Measurements from ENCODE around the gene EMC8. TPM values are rescaled to one million over a fixed set of nuclear protein-coding genes. Genes with fewer than 3 reads are reported as not detected.
"Not testable (repeated sequence)": the region's sequence is repeated elsewhere in the genome, so short reads cannot be mapped to it uniquely, and the experiment has no call there.

The EMC8 gene
- 55.6 TPM for polyA plus RNA-seq (2012; ENCODE audit: insufficient read depth, insufficient read length)

DNA sequence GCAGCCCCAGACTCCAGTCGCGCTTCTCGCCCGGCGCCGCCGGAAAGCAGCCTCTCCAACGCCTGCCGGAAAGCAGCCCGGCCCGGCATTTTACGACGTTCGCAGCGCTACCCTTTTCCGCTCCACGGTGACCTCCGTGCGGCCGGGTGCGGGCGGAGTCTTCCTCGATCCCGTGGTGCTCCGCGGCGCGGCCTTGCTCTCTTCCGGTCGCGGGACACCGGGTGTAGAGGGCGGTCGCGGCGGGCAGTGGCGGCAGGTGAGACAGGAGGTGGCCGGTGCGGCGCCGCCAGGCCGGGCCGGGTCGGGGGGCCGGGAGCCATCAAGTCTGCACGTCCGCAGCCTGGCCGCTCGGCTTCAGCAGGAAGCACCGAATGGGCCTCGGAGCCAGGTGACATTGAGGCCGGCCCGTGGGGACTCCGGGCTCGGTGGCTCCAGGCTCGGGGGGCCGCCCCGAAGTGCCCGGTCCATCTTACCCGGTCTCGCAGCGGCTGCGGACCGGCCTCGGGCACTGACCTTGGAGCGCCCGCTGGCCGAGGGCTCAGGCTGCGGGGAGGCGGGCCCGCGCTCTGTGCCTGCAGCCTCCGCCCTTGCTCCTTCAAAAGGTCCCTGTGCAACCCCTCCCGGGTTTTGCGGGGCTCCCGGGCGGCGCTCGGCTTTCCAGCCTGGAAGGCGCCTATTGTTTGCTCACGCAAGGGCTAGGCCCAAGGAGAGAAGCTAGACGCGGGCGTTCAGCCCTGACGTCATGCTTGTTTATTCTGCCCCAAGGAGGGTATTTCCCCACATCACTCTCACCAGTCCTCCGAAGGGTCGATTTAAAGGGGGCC, at the start of gene EMC8, which contains the start of gene COX4I1:
TSS of gene EMC8 (minus strand) at position 48 of the 824 bp plus-strand sequence. CDS start 249 bp downstream, outside the sequence.
TSS of gene COX4I1 (plus strand) at position 199 of the 824 bp plus-strand sequence. CDS start 1,511 bp downstream, outside the sequence.
- peak within 1 kb of the TSS; percentile 75 for H3K4me3 ChIP-seq (ENCODE audit: low read length)
- DNase-seq (ENCODE audit: low read depth, low spot score): peak; percentile 87

DNA sequence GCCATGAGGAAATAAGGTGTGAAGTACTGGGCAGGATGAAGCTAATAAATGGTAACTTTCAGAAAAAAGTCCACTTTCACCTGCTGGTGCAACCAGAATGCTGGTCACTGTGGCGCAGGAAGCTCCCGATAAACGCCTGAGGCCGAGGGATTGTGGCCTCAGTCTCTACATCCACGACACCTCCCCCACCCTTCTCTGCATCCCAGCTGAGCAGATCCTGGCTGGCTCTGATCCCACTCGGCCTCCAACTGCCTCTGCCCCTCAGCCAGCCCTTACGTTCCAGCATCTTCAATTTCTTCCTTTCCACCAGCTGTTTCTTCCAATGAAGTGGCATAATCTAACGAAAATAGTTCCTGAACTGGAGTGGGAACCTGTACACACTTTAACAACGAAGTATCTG, 49.6 kb upstream of the EMC8 start:
- H3K4me3 ChIP-seq (ENCODE audit: low read length): no peak overlapping the region
- DNase-seq (ENCODE audit: low read depth, low spot score): no peak

DNA sequence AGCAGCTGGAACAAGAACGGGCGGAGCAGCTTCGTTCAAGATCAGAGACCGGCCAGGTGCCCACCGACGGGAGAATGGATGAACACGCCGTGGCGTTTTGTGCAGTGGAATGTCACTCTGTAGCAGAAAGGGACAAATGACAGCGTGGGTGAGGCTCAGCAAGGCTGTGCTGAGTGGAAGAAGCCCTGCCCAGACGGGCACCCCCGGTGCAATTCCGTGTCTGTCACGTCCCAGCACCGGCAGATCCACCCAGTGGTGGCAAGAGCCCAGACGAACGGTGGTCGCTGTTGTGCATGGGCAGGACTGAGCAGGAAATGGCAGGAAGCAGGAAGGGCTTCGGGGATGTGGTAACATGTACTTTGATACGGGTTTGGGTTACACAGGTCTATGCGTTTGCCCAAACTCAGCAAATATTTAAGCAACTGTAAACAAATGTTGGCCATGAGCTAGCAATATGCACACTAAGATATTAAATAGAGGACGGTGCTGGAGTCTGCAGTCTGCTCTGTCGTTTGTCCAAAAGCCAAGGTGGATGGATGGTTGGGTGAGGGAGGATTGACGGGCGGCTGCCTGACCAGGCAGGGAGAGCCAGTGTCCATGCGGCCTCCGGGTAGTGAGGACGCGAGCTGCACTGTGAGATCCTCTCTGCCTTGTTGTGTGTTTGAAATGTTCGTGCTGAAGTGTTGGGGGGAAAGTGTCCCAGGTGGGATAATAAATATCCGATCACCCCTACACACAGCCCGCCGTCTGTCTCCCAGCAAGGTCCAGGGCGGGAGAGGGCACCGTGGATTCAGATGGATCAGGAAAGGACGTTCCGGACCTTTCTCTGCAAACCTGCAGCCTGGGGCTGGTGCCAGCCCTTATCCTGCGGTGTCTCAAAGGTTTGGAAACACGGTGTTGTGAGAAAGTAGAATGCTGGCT, 48.6 kb upstream of the EMC8 start:
- no peak overlapping the region for H3K4me3 ChIP-seq (ENCODE audit: low read length)
- no peak for DNase-seq (ENCODE audit: low read depth, low spot score)

DNA sequence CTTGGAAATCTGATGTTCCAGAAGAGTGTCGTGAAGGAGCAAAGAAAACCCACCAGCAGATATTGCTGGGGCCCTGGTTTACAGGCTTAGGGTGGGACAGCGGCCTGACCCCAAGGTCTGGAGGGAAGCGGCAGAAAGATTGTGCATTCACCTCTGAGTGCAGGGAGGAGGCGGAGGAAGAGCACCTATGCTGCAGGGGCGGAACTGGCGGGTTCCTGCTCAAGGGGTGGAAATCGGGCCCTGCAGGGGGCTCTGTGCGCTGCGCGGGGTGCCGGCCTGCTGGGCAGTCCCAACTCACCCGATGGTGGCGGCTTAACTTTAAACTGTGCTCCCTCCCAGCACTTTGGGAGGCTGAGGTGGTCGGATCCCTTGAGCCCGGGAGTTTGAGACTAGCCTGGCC, 47.7 kb upstream of the EMC8 start:
- H3K4me3 ChIP-seq (ENCODE audit: low read length): no peak overlapping the region
- DNase-seq (ENCODE audit: low read depth, low spot score): no peak

GRCh38 chr16:85846461-85846860, 47.1 kb upstream of the EMC8 start:
- DNase-seq (ENCODE audit: low read depth, low spot score): no peak
- H3K4me3 ChIP-seq (ENCODE audit: low read length): no peak overlapping the region

GRCh38 chr16:85845266-85845665, 45.9 kb upstream of the EMC8 start:
- no peak for DNase-seq (ENCODE audit: low read depth, low spot score)
- H3K4me3 ChIP-seq (ENCODE audit: low read length): no peak overlapping the region

- peak; percentile 11 for DNase-seq (ENCODE audit: low read depth, low spot score)
- H3K4me3 ChIP-seq (ENCODE audit: low read length): no peak overlapping the region
Observed at GRCh38 chr16:85844786-85845185, 45.4 kb upstream of the EMC8 start.

- H3K4me3 ChIP-seq (ENCODE audit: low read length): no peak overlapping the region
- DNase-seq (ENCODE audit: low read depth, low spot score): no peak
Observed at GRCh38 chr16:85844169-85844481, 44.8 kb upstream of the EMC8 start.

DNA sequence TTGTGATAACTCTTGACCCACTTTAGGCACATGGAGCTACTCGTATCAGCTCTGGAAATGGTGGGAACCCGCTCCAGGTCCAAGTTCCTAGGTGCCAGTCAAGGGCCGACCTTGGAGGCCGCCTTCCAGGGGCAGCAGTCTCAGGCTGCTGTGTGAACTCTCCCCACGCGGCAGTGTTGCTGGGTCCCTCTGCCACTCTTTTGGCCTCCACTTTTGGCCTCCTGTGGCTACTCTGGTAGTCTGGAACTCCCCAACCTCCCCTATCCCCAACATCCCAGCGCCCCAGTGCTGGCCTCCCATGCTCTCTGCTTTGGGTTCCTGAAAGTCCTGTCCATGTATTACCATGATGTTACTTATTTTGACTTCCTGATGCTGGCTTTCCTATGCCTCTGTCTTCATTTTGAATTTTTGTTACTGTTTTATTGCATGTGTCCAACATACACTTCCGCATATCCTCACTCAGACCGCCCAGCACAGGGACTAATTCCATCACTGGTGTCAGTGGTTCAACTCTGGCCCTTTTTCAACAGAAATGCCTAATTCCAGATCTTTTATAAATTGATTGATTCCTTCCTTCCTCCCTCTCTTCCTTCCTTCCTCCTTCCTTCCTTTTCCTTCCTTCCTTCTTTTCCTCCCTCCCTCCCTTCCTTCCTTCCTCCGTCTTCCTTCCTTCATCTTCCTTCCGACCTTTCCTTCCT, 44.3 kb upstream of the EMC8 start:
- DNase-seq (ENCODE audit: low read depth, low spot score): no peak
- no peak overlapping the region for H3K4me3 ChIP-seq (ENCODE audit: low read length)

DNA sequence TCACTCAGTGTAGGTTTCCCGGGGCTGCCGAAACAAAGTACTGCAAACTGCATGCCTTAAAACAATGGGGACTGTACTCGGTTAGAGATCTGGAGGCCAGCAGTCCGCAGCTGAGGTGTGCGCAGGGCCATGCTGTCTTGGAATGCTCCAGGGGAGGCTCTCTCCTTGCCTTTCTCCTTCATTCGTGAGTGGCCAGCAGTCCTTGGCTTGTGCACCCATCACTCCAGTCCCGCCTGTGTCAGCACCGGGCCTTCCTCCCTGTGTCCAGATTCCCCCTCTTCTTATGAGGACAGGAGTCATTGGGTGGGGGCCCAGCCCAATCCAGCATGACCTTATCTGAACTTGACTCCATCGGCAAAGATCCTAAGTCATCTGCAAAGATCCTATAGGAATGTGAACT, 43.5 kb upstream of the EMC8 start:
- DNase-seq (ENCODE audit: low read depth, low spot score): no peak
- no peak overlapping the region for H3K4me3 ChIP-seq (ENCODE audit: low read length)

GRCh38 chr16:85842435-85842834, 43.1 kb upstream of the EMC8 start:
- no peak for DNase-seq (ENCODE audit: low read depth, low spot score)

GRCh38 chr16:85840801-85841200, 41.5 kb upstream of the EMC8 start:
- DNase-seq (ENCODE audit: low read depth, low spot score): no peak
- no peak overlapping the region for H3K4me3 ChIP-seq (ENCODE audit: low read length)

More at GRCh38 chr16:85842435-85842834, 43.1 kb upstream of the EMC8 start:
- no peak overlapping the region for H3K4me3 ChIP-seq (ENCODE audit: low read length)

- H3K4me3 ChIP-seq (ENCODE audit: low read length): no peak overlapping the region
- no peak for DNase-seq (ENCODE audit: low read depth, low spot score)
Observed at GRCh38 chr16:85840395-85840794, 41.1 kb upstream of the EMC8 start.

DNA sequence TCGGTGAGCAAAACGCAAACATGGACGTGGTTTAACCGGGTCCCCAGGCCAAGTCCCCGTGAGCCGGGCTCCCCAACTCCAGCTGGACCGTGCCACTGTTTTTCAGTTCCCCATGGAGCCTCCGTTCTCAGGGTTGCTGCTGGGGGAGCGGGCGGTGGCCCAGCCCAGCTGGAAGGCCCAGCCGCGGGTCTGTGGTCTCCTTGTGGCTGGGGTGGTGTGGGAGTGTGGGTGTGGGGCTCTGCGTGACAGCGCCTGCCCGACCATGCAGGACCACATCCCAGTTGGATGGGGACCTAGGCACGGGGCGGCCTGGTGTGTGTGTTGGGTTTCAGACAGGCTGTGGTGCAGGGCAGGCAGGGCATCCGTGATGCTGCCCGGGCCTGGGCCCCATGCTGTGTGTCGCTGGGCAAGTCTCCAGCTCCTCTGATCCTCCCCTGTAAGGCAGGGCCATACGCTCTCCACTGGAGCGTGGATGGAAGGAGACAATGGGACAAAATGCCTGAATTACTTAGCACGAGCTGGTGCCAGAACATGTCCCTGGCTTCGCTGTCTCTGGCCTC, 40.4 kb upstream of the EMC8 start:
- H3K4me3 ChIP-seq (ENCODE audit: low read length): no peak overlapping the region
- DNase-seq (ENCODE audit: low read depth, low spot score): no peak

DNA sequence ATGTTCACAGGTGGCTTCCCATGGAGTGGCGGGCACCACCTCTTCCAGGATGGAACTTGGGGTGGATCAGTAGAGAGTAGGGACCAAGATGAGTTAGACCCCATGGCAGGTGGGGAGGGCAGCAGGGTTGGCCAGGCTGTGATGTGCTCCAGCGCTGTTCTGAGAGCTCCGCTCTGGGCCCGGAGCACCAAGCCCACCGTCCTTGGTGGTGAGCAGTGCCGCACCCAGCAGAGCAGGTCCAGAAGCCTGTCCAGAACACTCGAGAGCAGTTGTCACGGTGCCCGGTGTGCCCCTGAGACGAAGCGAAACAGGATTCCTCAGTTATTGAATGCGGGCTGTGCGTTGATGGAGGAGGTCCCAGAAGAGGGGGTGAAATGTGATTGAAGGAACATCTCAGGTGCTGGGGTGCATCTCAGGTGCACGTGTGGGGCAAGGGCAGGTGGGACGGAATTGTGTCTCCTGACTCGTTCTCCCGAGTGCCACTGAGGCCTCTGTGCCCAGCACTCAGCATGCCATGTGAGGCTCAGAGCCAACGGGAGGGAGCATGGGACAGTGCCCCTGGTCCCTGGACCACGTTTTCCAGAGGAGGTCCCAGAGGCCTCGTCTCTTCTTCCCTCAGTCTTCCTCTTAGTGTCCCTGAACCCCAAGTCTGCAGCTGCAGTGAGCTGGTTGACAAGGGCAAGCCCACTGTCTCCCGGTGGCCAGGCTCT, 39.7 kb upstream of the EMC8 start:
- no peak overlapping the region for H3K4me3 ChIP-seq (ENCODE audit: low read length)
- DNase-seq (ENCODE audit: low read depth, low spot score): no peak

GRCh38 chr16:85838381-85838780, 39.0 kb upstream of the EMC8 start:
- H3K4me3 ChIP-seq (ENCODE audit: low read length): no peak overlapping the region
- DNase-seq (ENCODE audit: low read depth, low spot score): no peak

DNA sequence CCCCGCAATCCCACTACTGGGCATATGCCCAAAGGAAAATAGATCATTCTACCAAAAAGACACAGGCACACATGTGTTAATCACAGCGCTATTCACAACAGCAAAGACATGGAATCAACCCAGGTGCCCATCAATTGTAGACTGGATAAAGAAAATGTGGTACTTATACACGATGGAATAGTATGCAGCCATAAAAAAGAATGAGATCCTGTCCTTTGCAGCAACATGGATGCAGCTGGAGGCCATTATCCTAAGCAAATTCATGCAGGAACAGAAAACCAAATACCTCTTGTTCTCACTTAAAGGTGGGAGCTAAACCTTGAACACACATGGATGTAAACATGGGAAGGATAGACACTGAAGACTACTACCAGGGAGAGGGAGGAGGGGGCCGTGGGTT, 38.3 kb upstream of the EMC8 start:
- DNase-seq (ENCODE audit: low read depth, low spot score); H3K4me3 ChIP-seq (ENCODE audit: low read length): not testable (repeated sequence)

DNA sequence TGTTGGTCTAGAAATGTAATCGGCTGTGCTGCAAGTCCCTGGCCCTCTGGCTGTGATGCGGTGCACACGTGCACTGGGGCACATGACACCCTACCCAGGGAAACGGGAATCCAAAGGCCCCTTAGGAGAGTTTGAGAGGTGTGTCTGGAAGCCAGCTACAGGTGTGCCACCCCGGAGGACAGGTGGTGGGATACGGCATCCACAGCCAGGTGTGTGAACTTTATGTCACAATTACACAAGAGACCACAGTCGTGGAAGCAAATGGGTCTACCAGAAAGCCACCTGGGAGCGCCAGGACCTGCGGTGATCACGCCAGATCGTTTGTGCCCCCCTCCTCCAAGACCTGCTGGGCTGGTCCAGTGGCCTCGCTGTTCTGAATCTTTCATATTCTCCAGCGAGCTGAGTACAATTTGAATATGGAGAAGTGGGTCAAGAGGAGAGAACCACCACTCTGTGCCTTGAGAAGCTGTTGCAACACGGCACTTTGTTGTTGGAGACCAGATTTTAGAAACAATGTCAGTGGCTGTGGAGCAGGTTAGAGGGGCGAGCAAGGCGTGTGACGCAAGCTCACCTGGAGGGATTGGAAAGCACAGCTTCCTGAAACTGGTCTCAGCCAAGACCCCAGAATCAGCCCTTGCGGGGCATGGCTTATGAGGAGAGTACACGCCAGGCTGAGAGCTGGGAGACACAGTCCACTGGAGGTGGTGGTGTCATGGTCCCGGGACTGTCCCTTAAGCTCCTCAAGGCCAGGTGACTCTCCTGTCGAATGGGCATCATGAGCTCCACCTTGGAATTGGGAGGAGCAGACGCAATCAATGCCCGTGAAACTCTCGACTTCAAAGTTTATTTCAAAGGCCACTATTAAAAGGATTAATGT, 37.6 kb upstream of the EMC8 start:
- no peak overlapping the region for H3K4me3 ChIP-seq (ENCODE audit: low read length)
- no peak for DNase-seq (ENCODE audit: low read depth, low spot score)
